MM.1S (cell line): ENCODE measurements around the gene SMIM14.

Source experiments
- EZH2 ChIP-seq: fragments of 300-600 bp; sonication (generic); optimal IDR thresholded peaks from 2 replicates; pipeline ENCODE3; 2017; ENCODE audit warnings: low read depth, mild to moderate bottlenecking, antibody characterized with exemption, low read length, mixed read lengths
- TF ChIP-seq, protein P1 (sequence below): fragments of 300-600 bp; sonication (generic); IDR thresholded peaks from 2 replicates; pipeline ENCODE4 v1.5.1; 2016; ENCODE audit warnings: antibody characterized with exemption, low read length, mixed read lengths

DNA sequence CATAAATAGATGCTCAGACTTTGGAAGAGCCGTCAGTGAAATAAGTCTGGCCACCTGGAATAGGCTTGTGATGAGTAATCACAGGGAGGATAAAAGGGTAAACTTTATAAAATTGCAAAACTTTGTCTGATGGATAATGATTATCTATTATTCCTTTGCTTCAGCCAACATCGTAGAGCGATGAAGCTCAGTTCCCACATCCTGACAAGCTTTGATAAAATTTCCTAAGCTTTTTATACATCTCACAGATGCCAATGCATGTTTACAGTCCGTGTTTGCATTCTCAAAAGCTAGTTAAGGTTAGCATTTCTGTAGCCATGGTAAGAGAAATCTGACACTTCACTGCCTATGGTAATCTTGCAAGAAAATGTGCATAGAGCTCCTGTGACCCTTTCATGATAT lies 96.1 kb downstream of the SMIM14 start:
- TF ChIP-seq EZH2, result no peak
- TF ChIP-seq, protein P1, sequence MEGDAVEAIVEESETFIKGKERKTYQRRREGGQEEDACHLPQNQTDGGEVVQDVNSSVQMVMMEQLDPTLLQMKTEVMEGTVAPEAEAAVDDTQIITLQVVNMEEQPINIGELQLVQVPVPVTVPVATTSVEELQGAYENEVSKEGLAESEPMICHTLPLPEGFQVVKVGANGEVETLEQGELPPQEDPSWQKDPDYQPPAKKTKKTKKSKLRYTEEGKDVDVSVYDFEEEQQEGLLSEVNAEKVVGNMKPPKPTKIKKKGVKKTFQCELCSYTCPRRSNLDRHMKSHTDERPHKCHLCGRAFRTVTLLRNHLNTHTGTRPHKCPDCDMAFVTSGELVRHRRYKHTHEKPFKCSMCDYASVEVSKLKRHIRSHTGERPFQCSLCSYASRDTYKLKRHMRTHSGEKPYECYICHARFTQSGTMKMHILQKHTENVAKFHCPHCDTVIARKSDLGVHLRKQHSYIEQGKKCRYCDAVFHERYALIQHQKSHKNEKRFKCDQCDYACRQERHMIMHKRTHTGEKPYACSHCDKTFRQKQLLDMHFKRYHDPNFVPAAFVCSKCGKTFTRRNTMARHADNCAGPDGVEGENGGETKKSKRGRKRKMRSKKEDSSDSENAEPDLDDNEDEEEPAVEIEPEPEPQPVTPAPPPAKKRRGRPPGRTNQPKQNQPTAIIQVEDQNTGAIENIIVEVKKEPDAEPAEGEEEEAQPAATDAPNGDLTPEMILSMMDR, result no peak
